SIG-M5 (cell line): ENCODE data around the gene MAN1C1.
"Not testable (repeated sequence)": the region's sequence is repeated elsewhere in the genome, so short reads cannot be mapped to it uniquely, and the experiment has no call there.

ENCODE experiments used
- DNase-seq: peaks from one replicate; lab custom pipeline; 2025; lab: John Stamatoyannopoulos, UW

Gene MAN1C1

DNA sequence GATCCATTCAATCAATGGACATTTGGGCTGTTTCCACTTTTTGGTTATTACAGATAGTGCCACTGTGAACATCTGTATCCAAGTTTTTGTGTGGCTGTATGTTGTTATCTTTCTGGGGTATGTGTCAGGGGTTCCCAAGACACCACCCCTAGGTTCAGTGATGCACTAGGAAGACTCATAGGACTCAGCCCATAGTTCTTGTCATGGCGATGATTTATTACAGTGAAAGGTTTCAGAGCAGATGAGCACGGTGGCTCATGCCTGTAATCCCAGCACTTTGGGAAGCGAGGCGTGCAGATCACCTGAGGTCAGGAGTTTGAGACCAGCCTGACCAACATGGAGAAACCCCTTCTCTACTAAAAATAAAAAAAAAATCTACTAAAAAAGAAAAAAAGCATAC lies 64.1 kb downstream of the MAN1C1 start:
- DNase-seq, result no peak

DNA sequence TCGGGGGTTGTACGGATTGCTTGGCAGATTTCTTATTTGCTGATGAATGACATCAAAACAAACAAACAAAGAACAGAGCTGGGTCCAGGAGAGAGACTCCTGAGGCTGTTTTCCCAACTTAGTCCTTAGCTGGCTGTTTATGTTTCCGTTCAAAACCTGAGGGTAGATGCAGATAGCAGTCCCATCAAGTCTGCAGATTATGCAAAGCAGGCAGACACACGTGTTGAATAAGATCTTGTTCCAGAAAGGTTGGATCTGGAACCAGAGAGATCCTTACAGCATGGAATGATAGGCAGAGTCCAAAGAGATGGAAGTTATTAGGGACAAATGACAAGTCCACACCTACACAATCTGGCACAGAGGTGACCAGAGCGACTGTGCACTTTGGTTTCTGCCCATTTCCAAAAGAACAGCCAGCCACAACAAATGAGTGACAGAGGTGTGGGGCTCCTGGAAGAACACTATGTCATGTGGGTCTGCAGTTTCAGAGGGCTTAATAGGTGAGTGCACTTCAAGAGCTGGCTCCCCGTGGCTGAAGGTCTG lies 65.5 kb downstream of the MAN1C1 start:
- no peak for DNase-seq

DNA sequence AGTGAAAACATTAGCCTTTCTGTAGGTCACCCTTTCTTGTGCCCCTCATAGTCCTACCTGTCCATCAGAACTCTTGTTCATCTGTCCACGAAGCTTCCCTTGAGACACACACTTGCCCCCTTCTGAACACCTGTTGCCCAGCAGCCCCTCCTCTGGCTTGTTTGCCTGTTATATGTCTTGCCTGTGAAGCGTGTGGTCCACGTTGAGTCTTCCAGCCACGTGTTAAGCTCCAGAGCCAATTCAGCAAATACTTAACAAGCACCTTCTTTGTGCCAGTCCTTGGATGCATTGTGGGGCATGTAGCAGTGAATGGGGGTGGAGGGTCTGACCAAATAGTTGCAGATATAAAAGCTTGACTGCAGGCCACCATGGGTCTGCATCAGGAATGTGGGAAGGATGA lies 66.6 kb downstream of the MAN1C1 start:
- DNase-seq, result no peak

DNA sequence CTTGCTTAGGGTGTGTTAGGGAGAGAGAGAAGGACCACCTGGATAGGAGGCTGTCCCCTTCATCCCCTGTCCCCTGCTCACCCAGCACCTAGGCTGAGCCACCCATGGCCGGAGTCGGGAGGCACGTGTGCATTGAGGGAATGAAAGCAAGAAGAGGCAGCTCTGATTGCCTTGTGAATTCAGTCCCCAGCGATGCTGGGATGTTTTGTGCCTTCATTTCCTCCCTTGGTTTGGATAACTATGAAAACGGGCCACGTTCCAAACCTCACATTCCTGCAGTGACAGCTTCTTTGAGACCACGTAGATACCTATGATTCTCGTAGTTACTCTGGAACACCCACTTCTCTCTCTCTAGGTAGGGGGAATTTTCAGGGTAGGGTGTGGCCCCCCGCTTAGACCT lies 67.1 kb downstream of the MAN1C1 start:
- no peak for DNase-seq

DNA sequence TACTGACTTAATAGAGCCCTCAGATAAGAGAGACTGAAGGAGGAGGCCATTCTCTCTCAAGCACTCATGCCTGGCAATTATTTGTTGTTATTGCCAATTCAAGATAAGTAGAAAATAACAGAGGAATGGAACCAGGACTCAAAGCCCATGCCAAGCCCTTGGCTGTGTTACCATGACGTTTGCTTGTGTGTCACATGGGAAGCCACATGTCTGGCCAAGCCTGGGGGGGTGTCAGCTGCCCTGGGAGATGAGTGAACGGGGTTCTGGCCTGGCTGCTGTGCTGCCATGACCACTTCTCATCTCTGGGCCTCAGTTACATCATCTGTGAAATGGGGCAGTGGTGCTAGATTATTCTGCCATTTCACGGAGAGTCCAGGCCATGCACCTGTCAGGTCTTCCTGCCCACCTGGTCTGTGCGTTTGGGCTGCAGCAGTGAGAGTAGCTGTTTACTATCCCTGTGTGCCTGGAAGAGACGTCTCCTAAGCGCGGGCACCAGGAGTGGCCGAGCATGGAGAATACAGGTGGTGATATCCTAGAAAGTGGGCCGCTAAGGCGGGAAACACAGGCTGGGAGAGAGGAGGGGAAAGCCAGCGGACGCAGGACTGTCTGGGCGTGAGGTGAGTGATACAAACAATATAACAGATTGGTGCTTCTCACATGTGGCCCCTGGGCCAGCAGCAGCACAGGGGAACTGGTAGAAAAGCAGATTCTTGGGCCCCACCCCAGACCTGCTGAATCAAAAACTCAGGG lies 67.8 kb downstream of the MAN1C1 start:
- DNase-seq, result no peak

DNA sequence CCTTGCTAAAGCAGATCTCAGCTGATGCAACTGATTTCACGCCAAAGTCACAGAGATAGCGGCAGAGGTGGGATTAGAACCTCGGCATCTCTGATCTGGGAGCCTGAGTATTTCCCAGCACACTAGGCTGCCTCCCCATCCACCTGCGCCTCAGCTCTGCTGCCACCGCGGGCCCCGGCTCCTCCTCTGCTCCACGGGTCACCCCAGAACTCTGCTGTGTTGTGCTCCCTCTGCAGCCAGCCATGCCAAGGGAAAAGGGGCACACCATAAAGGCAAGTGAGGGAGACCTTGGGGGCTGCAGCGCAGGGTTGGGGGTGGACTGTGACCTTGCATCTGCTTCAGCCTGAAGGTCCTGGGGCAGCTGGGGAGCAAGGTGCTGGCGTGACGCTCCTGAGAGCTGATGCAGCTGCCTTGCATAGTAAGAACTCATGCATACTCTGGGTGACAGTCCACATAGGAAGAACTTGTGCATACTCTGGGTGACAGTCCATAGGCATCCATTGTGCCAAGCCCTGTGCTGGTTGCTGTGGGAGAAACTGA lies 68.7 kb downstream of the MAN1C1 start:
- DNase-seq, result no peak

DNA sequence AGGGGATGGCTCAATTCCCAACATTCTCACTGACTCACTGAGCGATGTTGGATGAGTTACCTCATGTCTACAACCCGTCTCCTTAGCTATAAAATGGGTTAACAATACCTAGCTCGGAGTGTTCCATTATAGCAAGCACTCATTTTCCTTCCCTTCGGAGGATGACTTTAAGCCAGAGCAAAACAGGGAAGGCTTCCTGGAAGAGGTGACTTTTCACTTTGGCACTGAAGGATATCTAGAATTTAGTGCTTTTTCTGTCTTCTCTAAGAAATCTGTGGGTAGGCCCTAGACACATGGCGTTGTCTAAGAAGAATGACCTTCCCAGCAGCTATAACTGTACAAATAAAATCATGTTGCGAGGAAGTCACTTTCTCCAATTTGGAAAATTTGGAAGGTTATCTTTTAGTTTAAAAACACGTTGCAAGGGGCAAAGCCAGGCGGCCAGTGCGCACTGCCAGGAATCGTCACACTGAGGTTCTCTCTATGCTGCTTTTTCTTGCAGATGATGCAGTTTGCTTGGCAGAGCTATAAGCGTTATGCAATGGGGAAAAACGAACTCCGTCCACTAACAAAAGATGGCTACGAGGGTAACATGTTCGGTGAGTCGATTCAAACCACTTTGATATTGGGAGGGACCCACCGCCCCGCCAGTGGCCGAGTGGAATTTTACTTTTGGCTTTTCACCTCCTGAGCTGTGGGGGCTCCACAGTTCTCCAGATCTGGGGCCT lies 69.5 kb downstream of the MAN1C1 start:
- no peak for DNase-seq

DNA sequence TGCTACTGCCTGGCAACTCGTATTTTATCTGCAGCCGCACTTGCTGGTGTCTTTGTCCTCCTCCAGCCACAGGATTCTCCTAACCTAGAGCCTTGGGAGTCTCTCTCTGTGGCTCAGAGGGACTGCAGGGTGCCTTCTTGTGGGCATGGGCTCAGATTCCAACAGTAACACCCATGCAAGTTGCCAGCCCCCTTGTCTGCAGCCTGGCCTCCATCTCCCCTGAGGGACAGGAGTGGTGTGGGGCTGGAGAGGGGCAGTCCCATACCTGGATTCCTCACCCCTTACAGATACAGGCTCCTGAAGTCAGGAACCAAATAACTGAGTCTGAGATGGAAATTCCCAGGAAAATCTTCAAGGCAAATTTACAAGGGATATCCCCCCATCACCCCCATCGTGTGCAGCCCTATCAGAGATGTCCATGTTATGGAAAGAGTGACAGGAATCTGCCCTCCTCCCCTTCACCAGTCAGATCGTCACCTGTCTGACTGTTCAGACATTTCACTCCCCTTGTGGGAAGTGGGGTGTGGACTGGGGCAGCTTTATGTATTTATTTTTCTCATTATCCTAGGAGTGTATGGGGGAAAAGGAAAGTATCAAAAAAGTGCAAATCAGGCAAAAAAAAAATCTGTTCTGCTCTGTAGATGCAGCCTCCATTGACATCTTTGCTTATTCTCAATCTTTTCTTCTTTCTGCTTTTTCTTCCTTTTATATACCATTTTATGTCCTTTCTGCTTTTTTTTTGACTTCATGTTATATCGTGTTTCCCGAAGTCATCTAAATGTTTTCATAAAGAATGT lies 70.8 kb downstream of the MAN1C1 start:
- no peak for DNase-seq

DNA sequence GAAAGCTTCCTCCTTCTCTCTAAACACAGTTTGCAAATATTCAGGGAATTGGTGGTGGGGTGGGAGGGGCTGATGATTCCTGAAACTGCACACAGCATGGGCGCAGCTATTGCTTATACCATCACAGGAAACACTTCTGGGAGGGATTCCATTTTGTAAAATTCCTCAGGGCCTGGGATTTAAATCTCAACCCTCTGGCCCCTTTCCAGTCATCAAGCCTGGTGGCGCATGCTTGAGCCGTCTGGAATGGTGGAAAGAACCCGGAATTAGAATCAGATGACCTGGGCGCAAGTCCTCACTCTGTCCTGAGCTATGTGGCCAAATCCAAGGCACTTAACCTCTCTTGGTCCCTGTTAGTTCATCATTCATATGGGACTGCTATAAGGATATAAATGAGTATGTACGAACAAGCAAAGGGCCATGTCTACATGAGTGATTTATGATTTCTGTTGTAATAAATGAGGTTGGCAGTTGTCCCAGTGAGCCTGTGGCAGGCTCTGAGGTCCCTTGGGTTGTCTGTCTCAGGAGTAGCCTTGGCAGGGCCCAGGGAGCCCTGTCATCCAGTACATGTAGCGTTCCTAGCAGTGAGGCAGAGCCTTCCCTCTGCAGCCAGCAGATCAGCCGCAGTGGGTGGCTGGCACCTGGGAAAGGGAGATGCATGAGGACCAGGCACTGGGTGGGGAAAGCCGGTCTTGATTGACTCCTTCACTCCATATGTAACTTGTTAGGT lies 72.0 kb downstream of the MAN1C1 start:
- DNase-seq, result no peak

DNA sequence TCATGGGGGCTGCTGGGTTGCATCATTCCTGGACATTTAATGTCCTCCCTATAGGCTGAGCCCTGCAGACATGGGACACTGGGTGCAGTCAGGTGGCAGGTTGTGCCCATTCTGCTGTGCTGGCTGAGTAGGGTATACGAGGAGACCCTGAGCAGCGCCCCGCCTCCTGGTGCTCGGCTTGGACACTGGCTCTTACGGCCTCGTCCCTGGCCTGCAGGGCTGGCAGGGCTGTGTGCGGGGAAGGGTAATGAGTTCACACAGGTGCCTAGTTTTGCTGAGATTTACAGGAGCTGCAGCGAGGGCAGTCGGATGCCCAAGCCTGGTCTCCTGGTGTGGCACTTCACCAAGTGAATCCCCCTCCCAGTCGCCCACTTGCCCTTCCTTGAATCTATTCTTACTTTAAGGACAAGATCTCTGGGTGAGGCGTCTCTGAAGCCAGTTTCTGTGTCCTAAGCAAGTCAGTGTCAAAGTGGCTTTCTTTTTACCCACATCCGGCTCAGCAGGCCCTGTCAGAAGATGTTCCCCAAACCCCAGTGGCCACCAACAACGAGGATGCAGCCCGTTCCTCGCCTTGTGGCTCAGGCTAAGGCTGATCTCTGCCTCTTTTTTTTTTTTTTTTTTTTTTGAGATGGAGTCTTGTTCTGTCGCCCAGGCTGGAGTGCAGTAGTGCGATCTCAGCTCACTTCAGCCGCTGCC lies 73.2 kb downstream of the MAN1C1 start:
- no peak for DNase-seq

DNA sequence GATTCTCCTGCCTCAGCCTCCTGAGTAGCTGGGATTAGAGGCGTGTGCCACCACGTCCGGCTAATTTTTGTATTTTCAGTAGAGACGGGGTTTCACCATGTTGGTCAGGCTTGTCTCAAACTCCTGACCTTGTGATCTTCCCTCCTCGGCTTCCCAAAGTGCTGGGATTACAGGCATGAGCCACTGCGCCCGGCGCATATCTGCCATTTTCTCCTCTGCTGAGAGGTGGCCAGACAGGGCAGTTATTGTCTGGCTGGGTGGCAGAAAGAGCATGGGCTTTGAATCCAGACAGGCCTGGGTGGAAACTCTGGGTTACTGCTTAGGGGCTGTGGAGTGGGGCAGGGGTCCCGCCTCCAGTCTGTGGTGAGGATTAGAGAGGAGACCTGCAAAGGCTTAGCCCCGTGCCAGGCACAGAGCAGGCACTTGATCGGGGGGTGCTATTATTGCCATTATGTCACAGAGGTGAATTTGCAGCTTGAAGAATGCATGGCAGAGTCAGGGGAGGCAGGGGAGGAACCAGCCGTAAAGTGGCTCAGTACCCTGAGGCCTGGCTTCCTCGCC lies 73.9 kb downstream of the MAN1C1 start:
- DNase-seq, result no peak

DNA sequence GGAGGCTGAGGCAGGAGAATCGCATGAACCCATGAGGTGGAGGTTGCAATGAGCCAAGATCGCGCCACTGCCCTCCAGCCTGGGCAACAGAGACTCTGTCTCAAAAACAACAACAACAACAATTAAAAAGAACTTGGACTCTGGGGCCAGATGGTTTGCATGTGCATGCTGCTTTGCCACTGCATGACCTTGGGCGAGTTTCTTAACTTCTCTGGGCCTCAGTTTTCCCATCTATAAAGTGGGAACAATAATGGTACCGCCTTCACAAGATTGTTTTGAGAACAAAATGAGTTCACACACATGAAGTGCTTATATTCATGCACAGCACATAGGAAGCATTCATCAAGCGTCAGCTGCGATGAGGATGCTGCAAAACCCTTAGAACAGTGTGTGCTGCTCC lies 74.6 kb downstream of the MAN1C1 start:
- DNase-seq, result no peak

DNA sequence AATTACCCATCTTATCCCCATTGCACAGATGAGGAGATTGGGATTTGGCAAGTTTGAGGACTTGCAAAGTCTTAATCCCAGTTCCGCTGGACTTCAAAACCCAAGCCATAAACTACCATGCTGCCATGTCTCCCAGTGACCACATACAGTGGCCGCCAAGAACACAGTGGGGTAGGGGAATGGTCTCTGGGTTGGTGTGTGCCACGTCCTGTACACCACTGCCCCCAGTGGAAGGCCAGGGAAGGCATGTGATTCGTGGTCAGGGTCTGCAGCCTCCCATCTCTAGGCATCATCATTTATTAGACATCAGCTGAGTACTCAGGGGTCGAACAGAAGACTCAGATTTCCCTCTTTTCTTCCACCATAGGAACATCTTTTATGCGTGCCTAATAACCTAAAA lies 76.0 kb downstream of the MAN1C1 start:
- DNase-seq, result no peak

DNA sequence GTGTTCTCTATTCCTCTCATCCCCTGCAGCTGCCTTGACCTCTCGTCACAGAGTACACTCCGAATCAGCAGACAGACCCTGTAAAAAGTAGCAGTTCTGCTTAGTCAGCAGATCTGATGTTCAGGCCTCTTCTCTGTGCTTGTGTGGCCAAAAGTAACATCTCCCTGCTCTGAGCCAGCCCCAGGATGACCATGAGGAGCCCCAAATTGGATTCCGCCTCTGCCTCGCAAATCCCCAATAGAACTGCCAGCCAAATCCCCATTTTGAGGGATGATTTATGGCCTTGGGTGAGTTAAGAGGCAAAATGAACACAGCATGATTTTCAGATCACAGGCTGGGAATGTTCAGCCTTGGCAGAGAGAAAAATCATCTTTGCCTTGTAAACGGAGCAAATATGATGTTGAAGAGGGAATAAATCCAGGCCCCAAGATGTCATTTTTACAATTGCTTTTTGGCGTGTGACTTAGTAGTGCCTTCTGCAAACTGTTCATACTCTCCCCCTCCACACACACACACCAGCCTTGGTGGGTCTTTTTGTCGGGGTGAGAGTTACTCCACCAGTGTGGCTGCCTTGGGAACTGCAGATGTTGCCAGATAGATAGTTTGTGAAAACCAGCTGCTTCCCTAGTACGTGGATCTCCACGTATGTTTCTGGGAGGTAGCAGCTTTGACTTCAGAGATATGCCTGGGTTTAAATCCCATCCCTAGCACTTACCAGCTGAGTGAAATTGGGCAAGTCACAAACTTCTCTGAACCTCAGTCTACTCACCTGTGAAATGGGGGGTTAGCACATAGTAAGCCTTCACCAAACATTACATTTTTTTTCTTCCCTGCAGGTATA lies 77.8 kb downstream of the MAN1C1 start:
- no peak for DNase-seq

DNA sequence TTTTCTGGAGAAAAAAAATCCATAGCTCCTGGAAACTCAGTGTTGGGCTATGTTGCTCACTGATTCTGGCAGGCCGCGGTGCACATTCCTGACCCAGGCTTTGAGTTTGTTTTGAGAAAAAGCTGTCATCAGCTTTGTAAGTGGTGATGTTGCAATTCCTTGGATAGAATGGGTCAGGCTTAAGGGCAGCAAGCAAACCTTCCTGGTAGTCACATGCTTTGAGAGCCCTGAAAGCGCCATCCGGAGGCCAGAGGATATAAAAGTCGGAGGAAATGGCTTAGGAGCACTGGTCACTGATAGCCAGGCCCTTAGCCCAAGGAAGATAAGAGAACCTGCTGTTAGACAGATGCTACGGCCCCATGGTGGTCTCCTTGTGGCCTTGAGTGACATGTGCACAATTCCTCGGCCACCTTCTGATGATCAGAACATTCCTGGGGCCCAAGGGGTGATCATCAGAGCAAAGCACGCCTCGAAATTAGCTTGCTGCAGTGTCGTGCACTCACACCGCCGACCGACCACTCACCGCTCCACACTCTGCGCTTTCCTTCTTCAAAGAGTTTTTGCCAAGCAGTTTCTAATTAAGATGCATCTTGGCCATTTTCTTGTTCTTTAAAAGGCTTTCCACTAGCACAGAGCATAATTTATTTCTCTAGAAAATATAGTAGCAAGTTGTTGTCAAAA lies 78.6 kb downstream of the MAN1C1 start:
- DNase-seq, result no peak

DNA sequence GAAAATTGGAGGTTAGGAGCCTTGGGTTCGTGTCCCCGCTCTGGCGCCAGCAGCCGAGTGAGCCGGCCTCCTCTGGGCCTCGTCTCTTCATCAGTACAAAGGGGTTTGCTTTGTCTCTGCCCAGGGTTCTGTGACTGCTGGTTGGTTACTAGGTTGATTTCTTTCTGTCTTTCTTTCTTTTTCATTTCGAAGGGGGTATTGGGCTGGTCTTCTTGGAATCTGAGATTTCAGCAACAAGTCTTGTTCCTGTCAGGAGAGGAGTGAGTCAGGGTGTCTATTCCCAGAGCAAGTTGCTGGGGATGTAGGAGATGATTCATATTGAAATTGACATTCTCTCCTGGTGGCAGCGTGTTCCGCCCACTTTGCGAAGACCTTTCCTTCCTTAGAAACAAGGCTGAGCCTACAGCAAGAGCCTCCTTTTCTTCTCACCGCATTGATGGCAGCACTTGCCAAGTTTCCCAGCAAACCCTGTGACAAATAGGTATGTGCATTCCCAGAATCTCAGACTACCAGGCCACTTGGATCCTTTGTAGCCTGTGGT lies 79.2 kb downstream of the MAN1C1 start:
- DNase-seq, result no peak

DNA sequence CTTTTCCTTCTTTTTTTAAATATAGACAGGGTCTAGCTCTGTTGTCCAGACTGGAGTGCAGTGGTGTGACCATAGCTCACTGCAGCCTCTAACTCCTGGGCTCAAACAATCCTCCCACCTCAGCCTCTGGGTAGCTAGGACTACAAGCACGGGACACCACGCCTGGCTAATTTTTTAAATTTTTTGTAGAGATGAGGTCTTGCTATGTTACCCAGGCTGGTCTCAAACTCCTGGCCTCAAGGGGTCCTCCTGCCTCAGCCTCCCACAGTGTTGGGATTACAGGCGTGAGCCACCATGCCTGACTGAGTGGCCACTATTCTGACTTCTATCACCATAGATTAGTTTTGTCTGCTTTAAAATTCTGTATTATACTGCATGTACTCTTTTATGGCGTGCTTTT lies 80.1 kb downstream of the MAN1C1 start:
- not testable (repeated sequence) for DNase-seq

DNA sequence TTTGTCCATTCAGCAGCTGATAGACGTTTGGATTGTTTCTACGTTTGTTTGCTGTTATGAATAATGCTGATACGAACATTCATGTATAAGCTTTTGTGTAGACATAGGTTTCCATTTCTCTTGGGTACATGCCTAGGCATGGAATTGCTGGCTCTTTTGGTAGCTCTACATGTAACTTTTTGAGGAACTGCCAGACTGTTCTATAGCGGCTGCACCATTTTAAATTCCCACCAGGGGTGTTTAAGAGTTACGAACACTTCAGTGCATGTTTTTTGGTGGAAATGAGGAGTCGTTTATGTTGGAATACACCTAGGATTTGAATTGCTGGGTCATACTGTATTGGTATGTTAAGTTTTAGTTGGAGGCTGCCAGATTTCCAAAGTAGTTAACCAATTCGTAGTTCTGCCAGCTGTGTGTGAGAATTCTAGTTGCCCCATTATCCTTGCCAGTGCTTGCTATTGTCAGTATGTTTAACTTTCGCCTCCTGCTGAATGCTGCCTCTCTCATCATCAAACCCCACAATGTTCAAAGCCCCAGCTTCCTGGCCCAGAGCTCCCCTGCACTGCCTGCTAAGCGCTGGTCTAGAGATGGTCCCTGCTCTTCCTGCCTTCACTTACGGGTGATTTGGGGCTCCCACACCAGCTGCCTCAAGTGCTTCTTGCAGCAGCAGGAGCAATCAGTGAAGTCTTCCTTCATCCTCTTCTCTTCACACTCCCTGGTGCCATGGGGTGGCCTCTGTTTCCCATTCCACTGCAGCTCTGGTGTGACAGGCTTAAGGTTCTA lies 81.0 kb downstream of the MAN1C1 start:
- DNase-seq, result no peak
